GM20000 (cell line): Measurements from ENCODE around the gene CERS4.
"Not testable (repeated sequence)": the region's sequence is repeated elsewhere in the genome, so short reads cannot be mapped to it uniquely, and the experiment has no call there.

Experiments
- DNase-seq: peaks from one replicate; pipeline ENCODE4 v3.0.0; 2012; ENCODE audit warnings: low spot score
- CTCF ChIP-seq: IDR thresholded peaks from 2 replicates; pipeline ENCODE4 v1.5.1; 2012; ENCODE audit warnings: mild to moderate bottlenecking, control low read depth; ENCODE audit errors: extremely low read depth, missing control alignments

The CERS4 gene

GRCh38 chr19:8206147-8207087 lies 2.8 kb upstream of the CERS4 start:
- no peak for TF ChIP-seq CTCF
- DNase-seq = no peak

GRCh38 chr19:8207326-8207725 lies 1.8 kb upstream of the CERS4 start:
- DNase-seq = not testable (repeated sequence)

GRCh38 chr19:8208119-8208921 lies 850 bp upstream of the CERS4 start:
- no peak for TF ChIP-seq CTCF

GRCh38 chr19:8209462-8210378 lies 550 bp downstream of the CERS4 start:
- TF ChIP-seq CTCF = no peak
- DNase-seq = peak; percentile 95

More at GRCh38 chr19:8208119-8208921, 850 bp upstream of the CERS4 start:
- DNase-seq = no peak

- no peak for TF ChIP-seq CTCF
- DNase-seq = peak; percentile 37
These were observed 1.4 kb downstream of the CERS4 start for GRCh38 chr19:8210421-8211101.

- TF ChIP-seq CTCF = no peak
- DNase-seq = no peak
These were observed 3.0 kb downstream of the CERS4 start for GRCh38 chr19:8212212-8212611.

- TF ChIP-seq CTCF = no peak
- DNase-seq = no peak
These were observed 3.7 kb downstream of the CERS4 start for GRCh38 chr19:8212916-8213315.
